HEK293T (cell line): ENCODE results near the gene NIN.

Experiments used
- CTCF ChIA-PET: fragments of 350-600 bp; formaldehyde crosslinking; extraction: SDS; loops from one replicate; lab custom pipeline; 2021; ENCODE audit warnings: antibody characterized with exemption, inconsistent platforms; lab: Yijun Ruan, JAX
- POLR2A ChIA-PET: fragments of 350-600 bp; formaldehyde crosslinking; extraction: SDS; loops from one replicate; lab custom pipeline; 2020; ENCODE audit warnings: antibody characterized with exemption, inconsistent platforms; lab: Yijun Ruan, JAX
- DNase-seq: peaks from one replicate; pipeline ENCODE4 v3.0.0; 2012; ENCODE audit warnings: mixed read lengths; ENCODE audit errors: extremely low spot score
- ARNT ChIP-seq: fragments of 450-650 bp; IDR thresholded peaks from 2 replicates; pipeline ENCODE4 v1.6.1; 2017; ENCODE audit warnings: mild to moderate bottlenecking
- BHLHE40 ChIP-seq: fragments of 450-650 bp; IDR thresholded peaks from 2 replicates; pipeline ENCODE4 v1.6.1; 2016; ENCODE audit warnings: mild to moderate bottlenecking, moderate library complexity, borderline replicate concordance
- CTBP1 ChIP-seq: fragments of 450-650 bp; IDR thresholded peaks from 2 replicates; pipeline ENCODE4 v1.6.1; 2016; ENCODE audit warnings: borderline replicate concordance
- ELF4 ChIP-seq: fragments of 450-650 bp; IDR thresholded peaks from 2 replicates; pipeline ENCODE4 v1.6.1; 2017; ENCODE audit warnings: antibody characterized with exemption
- FOXA1 ChIP-seq: fragments of 450-650 bp; IDR thresholded peaks from 2 replicates; pipeline ENCODE4 v1.6.1; 2016; ENCODE audit warnings: mild to moderate bottlenecking
- FOXK2 ChIP-seq: fragments of 450-650 bp; IDR thresholded peaks from 2 replicates; pipeline ENCODE4 v1.6.1; 2016; ENCODE audit warnings: mild to moderate bottlenecking
- FOXM1 ChIP-seq: fragments of 450-650 bp; IDR thresholded peaks from 2 replicates; pipeline ENCODE4 v1.6.1; 2017; ENCODE audit warnings: mild to moderate bottlenecking, borderline replicate concordance
- HDGF ChIP-seq: fragments of 450-650 bp; IDR thresholded peaks from 2 replicates; pipeline ENCODE4 v1.6.1; 2017; ENCODE audit warnings: antibody characterized with exemption, borderline replicate concordance
- L3MBTL2 ChIP-seq: fragments of 450-650 bp; conservative IDR thresholded peaks from 2 replicates; pipeline ENCODE4 v1.6.1; 2016; ENCODE audit warnings: mild to moderate bottlenecking
- LEF1 ChIP-seq: fragments of 450-650 bp; IDR thresholded peaks from 2 replicates; pipeline ENCODE4 v1.6.1; 2017; ENCODE audit warnings: mild to moderate bottlenecking, borderline replicate concordance
- NFRKB ChIP-seq: fragments of 450-650 bp; IDR thresholded peaks from 2 replicates; pipeline ENCODE4 v1.6.1; 2016; ENCODE audit warnings: mild to moderate bottlenecking, moderate library complexity
- PKNOX1 ChIP-seq: fragments of 450-650 bp; IDR thresholded peaks from 2 replicates; pipeline ENCODE4 v1.6.1; 2016
- SP1 ChIP-seq: fragments of 450-650 bp; IDR thresholded peaks from 2 replicates; pipeline ENCODE4 v1.6.1; 2017
- SUZ12 ChIP-seq: fragments of 450-650 bp; IDR thresholded peaks from 2 replicates; pipeline ENCODE4 v1.6.1; 2016; ENCODE audit warnings: mild to moderate bottlenecking
- TARDBP ChIP-seq: fragments of 450-650 bp; IDR thresholded peaks from 2 replicates; pipeline ENCODE4 v1.6.1; 2016
- ZNF384 ChIP-seq: fragments of 450-650 bp; IDR thresholded peaks from 2 replicates; pipeline ENCODE4 v1.6.1; 2016

Gene NIN

DNA sequence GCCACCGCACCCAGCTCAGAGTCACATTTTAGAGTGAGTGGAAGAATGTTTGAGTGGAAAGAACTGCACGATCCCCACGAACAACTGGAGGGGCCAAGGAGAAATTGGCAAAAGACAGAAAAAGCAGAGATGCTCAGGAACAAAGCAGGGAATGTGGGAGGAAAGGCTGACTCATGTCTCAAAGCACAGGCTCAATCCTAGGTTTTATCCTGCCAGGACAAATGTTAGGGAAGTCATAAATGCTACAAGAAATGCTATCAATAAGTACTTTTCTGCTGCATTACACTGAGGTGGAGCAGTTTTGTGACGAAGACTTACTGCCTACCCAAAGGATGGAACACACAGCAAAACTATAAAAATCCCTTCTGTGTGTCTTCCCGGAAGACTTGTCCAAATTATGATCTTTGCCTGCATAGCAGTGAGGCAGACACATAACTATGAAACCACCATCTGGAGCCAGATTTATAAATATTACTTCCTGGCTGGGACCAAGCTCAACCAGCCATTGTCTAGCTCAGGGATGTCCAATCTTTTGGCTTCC is 26.7 kb downstream of the NIN start:
- no peak for DNase-seq
- ChIA-PET CTCF (no interaction called here), POLR2A (no interaction called here)
- TF ChIP-seq ELF4 (no peak), L3MBTL2 (no peak), NFRKB (no peak), ARNT (no peak), FOXK2 (no peak), HDGF (no peak), SP1 (no peak), FOXA1 (no peak), LEF1 (no peak), CTBP1 (no peak), SUZ12 (no peak), BHLHE40 (no peak), FOXM1 (no peak), PKNOX1 (no peak), ZNF384 (no peak), TARDBP (no peak)

GRCh38 chr14:50801706-50802105 is 29.3 kb downstream of the NIN start:
- POLR2A ChIA-PET = interaction anchor here (1.2 kb wide), 1 partner anchor 489 kb away, joined by 3 read pairs; the partner anchor contains the start of genes DMAC2L and L2HGDH

GRCh38 chr14:50800032-50800431 is 30.9 kb downstream of the NIN start:
- ChIA-PET CTCF (no interaction called here), POLR2A (no interaction called here)
- no peak for TF ChIP-seq SUZ12
- no peak for TF ChIP-seq NFRKB
- no peak for TF ChIP-seq ZNF384
- TF ChIP-seq FOXK2 = no peak
- no peak for TF ChIP-seq CTBP1
- DNase-seq = no peak

More at GRCh38 chr14:50801706-50802105, 29.3 kb downstream of the NIN start:
- TF ChIP-seq CTBP1 (no peak), FOXK2 (no peak)
- CTCF ChIA-PET = no interaction called here
- no peak for DNase-seq

DNA sequence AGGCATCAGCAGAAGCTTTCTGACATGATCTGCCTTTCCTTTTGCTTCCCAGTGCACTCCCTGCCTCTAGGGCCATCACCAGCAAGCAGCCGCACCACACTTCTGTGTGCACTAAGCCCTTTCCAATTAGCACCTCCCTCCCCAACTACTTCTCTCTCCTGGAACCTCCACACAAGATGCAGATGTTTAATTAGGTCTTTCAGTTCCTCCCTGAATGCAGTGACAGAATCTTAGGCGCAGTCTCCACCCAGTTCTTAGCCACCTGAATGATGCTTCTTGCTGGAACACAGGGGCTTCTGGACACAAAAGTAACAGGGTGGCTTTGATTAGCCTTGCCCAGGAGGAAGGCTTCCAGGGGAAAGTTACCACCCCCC is 32.9 kb downstream of the NIN start:
- no peak for DNase-seq
- CTCF ChIA-PET = no interaction called here
- TF ChIP-seq NFRKB = no peak
- no peak for TF ChIP-seq ZNF384
- no peak for TF ChIP-seq L3MBTL2
- TF ChIP-seq FOXK2 = no peak
- TF ChIP-seq FOXM1 = no peak
- no peak for TF ChIP-seq TARDBP
- TF ChIP-seq HDGF = no peak
- TF ChIP-seq CTBP1 = no peak
- no peak for TF ChIP-seq FOXA1
- no peak for TF ChIP-seq SP1
- TF ChIP-seq ARNT = no peak
- TF ChIP-seq PKNOX1 = no peak
- no peak for TF ChIP-seq ELF4
- TF ChIP-seq LEF1 = no peak
- no peak for TF ChIP-seq SUZ12
- TF ChIP-seq BHLHE40 = no peak
- POLR2A ChIA-PET = no interaction called here

GRCh38 chr14:50797250-50798047 is 33.5 kb downstream of the NIN start:
- CTCF ChIA-PET = no interaction called here
- POLR2A ChIA-PET = interaction anchor here (0.6 kb wide), 1 partner anchor 33 kb away, joined by 3 read pairs; the partner anchor contains the start of gene NIN
- no peak for TF ChIP-seq ZNF384
- TF ChIP-seq PKNOX1 = no peak
- no peak for TF ChIP-seq FOXK2
- TF ChIP-seq TARDBP = no peak
- TF ChIP-seq L3MBTL2 = no peak
- no peak for TF ChIP-seq NFRKB
- TF ChIP-seq FOXA1 = no peak
- no peak for TF ChIP-seq SUZ12
- TF ChIP-seq CTBP1 = no peak
- TF ChIP-seq BHLHE40 = no peak
- TF ChIP-seq LEF1 = no peak
- no peak for TF ChIP-seq SP1
- no peak for TF ChIP-seq FOXM1
- no peak for DNase-seq

GRCh38 chr14:50796390-50796789 is 34.6 kb downstream of the NIN start:
- CTCF ChIA-PET = interaction anchor here (0.6 kb wide), 1 partner anchor 1164 kb away, joined by 4 read pairs; no protein-coding TSS in a partner anchor
- no peak for DNase-seq
- POLR2A ChIA-PET = no interaction called here

More at GRCh38 chr14:50796390-50796789, 34.6 kb downstream of the NIN start:
- no peak for TF ChIP-seq ELF4
- no peak for TF ChIP-seq L3MBTL2
- TF ChIP-seq LEF1 = no peak
- TF ChIP-seq BHLHE40 = no peak
- TF ChIP-seq HDGF = no peak
- TF ChIP-seq FOXA1 = no peak
- no peak for TF ChIP-seq ZNF384
- TF ChIP-seq TARDBP = no peak
- TF ChIP-seq SUZ12 = no peak
- no peak for TF ChIP-seq CTBP1
